GM19043 (cell line): ENCODE measurements around the gene KCNMA1.

ENCODE experiments used
- ATAC-seq: cut with Tn5 transposase; IDR thresholded peaks from one replicate; pipeline ENCODE4 v1.9.1; 2021; ENCODE audit warnings: low read depth; ENCODE audit not compliant: unreplicated experiment

KCNMA1 gene

GRCh38 chr10:76995023-76995422 is 642.6 kb downstream of the KCNMA1 start:
- no peak for ATAC-seq

GRCh38 chr10:76993213-76993612 is 644.4 kb downstream of the KCNMA1 start:
- ATAC-seq: no peak

- ATAC-seq: no peak
Observed at GRCh38 chr10:76992467-76992866, 645.1 kb downstream of the KCNMA1 start.

- ATAC-seq: no peak
Observed at GRCh38 chr10:76991621-76992020, 646.0 kb downstream of the KCNMA1 start.

- no peak for ATAC-seq
Observed at GRCh38 chr10:76990561-76990960, 647.0 kb downstream of the KCNMA1 start.

GRCh38 chr10:76984559-76985443 is 652.8 kb downstream of the KCNMA1 start:
- ATAC-seq: peak; percentile 94

- no peak for ATAC-seq
Observed at GRCh38 chr10:76983624-76984023, 654.0 kb downstream of the KCNMA1 start.

GRCh38 chr10:76982671-76983070 is 654.9 kb downstream of the KCNMA1 start:
- no peak for ATAC-seq

- no peak for ATAC-seq
Observed at GRCh38 chr10:76981251-76981650, 656.4 kb downstream of the KCNMA1 start.

- ATAC-seq: no peak
Observed at GRCh38 chr10:76977901-76978300, 659.7 kb downstream of the KCNMA1 start.

GRCh38 chr10:76977046-76977445 is 660.6 kb downstream of the KCNMA1 start:
- no peak for ATAC-seq

GRCh38 chr10:76976142-76976541 is 661.5 kb downstream of the KCNMA1 start:
- ATAC-seq: no peak

GRCh38 chr10:76975126-76975525 is 662.5 kb downstream of the KCNMA1 start:
- no peak for ATAC-seq

GRCh38 chr10:76974017-76974691 is 663.5 kb downstream of the KCNMA1 start:
- ATAC-seq: no peak

- ATAC-seq: no peak
Observed at GRCh38 chr10:76973091-76974016, 664.3 kb downstream of the KCNMA1 start.

GRCh38 chr10:76972541-76972940 is 665.1 kb downstream of the KCNMA1 start:
- ATAC-seq: no peak

GRCh38 chr10:76971547-76972170 is 665.9 kb downstream of the KCNMA1 start:
- no peak for ATAC-seq

GRCh38 chr10:76970711-76971519 is 666.7 kb downstream of the KCNMA1 start:
- ATAC-seq: no peak

GRCh38 chr10:76969366-76969948 is 668.2 kb downstream of the KCNMA1 start:
- no peak for ATAC-seq
